NCI-H1105 treated with DMSO at 0.1 percent for 48 hours (cell line): ENCODE measurements around the gene TTC9.

Experiments
- DNase-seq: peaks from one replicate; lab custom pipeline; 2025; lab: John Stamatoyannopoulos, UW

Gene TTC9

DNA sequence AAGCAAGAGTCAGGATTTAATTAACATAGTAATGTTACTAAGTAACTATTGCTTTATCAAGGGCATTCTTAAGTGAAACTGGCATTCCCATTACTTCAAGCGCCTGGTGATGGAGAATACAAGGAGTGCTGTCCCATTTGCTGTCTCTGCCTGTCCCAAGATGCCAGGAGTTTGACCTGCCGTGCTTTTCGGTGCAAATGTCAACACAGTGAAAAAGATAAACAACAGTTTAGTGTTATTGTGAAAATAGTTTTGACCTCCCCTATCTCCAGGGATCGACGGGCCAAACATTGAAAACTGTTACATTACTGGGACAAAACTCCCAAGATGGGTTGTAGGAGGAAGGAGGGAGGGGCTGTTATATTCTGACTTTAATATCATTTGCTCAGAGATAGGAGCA is 74.8 kb downstream of the TTC9 start:
- no peak for DNase-seq

- DNase-seq = no peak
Measured at GRCh38 chr14:70716958-70717357, 75.2 kb downstream of the TTC9 start.

- no peak for DNase-seq
Measured at GRCh38 chr14:70718383-70719118, 76.8 kb downstream of the TTC9 start.

GRCh38 chr14:70721542-70721941 is 79.8 kb downstream of the TTC9 start:
- no peak for DNase-seq

GRCh38 chr14:70722418-70722817 is 80.7 kb downstream of the TTC9 start:
- DNase-seq = no peak

DNA sequence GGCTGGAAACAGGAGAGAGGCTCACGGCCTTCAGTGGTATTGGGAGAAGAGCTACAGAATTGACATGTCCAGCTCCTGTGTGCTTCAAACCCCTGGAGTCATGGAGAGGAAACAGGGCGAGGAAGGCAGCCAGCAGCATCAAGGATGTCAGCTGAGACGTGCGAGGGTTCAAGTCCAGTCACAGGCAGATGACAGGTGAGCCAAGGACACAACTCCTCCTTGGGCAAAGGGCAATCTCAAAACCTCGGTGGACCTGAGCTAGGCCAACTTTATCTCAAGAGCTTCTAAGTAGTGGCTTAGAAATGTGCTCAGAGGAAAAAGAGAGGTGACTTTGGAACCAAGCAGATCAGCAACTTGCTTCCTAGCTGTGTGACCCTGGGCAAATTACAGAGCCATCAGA is 81.6 kb downstream of the TTC9 start:
- DNase-seq = no peak

- no peak for DNase-seq
Measured at GRCh38 chr14:70724110-70724509, 82.4 kb downstream of the TTC9 start.

DNA sequence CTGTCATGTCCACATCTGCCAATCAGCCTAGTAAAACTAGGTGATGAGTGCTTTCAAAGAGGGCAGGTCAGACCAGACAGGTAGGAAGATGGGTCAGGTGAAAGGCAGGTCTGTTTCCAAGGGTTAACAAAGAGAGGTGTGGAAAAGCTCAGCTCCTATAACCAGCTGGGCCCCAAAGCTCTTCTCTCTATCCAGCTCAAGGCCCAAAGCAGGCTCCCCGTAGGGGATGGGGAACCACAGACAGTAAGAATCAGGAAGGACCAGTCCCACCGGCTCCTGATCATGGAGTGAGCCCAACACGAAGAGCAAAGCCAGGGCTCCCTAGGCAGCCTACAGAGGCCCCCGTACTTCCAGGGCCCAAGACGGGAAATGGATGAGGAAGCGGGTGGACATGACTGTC is 83.2 kb downstream of the TTC9 start:
- DNase-seq = no peak
